Dermis lymphatic vessel endothelial cell (primary cell): ENCODE measurements around the gene SLC25A13. TPM values are rescaled to one million over a fixed set of nuclear protein-coding genes. Genes with fewer than 3 reads are reported as not detected.

Experiments used
- total RNA-seq: library from RNA; depleted of rRNA; stranded (reverse); fragments of >200 nt; gene quantifications from 2 replicates; pipeline ENCODE4 v1.2.1, GENCODE V29; 2014

SLC25A13 gene, protein sequence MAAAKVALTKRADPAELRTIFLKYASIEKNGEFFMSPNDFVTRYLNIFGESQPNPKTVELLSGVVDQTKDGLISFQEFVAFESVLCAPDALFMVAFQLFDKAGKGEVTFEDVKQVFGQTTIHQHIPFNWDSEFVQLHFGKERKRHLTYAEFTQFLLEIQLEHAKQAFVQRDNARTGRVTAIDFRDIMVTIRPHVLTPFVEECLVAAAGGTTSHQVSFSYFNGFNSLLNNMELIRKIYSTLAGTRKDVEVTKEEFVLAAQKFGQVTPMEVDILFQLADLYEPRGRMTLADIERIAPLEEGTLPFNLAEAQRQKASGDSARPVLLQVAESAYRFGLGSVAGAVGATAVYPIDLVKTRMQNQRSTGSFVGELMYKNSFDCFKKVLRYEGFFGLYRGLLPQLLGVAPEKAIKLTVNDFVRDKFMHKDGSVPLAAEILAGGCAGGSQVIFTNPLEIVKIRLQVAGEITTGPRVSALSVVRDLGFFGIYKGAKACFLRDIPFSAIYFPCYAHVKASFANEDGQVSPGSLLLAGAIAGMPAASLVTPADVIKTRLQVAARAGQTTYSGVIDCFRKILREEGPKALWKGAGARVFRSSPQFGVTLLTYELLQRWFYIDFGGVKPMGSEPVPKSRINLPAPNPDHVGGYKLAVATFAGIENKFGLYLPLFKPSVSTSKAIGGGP
- 25.5 and 31.5 TPM in 2 replicates for total RNA-seq

DNA sequence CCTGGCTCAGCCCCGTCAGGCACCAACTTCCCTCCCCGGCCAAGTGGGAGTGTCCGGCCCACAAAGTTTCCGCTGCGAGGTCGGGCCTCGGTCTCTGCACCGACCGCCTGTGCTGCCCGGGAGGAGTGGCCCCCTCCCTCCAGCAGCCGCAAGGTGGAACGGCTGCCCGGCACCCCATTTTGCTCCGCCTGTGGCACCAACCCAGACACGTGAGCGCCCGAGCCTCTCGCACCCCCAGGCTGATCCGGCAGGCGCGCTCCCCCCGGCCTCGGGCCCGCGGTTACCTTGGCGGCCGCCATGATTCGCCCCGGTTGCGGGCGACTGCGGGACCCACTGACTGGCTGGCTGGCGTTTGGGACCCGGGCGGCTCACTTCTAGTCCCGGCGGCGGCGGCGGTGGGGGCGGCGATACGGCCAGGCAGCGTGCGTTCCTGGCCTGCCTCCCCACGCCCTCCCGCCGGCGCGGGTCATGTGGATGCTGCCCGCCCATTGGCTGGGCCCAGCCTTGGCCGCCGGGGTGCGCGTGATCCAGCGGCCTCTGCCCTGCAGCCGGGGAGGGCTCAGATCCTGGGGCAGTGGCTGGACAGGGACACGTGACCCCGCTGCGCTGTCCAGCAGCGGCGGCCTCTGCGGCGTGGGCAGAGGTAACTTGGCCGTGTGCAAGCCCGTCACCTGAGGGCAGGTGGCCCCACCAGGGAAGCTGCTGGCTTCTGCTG lies at the start of gene SLC25A13:
TSS of gene SLC25A13 (minus strand) at position 441 of the 715 bp plus-strand sequence. CDS start at position 299, 142 bp downstream.

